ENCODE data around the gene MRAP.

Gene MRAP

GRCh38 chr21:32312326-32312725, 13.7 kb downstream of the MRAP start:
- ChIA-PET POLR2A (no interaction called here), CTCF (no interaction called here)
- TF ChIP-seq CTCF (IDR thresholded peaks at IDR 0.05; ENCODE audit: control extremely low read depth, extremely low read depth, low read depth, missing control alignments), result no peak
- DNase-seq (ENCODE audit: extremely low spot score), result no peak

- CTCF ChIA-PET, result interaction anchor here (1.0 kb wide), 1 partner anchor 41 kb away, joined by 3 read pairs; no protein-coding TSS in a partner anchor
- no peak for TF ChIP-seq CTCF (IDR thresholded peaks at IDR 0.05; ENCODE audit: control extremely low read depth, extremely low read depth, low read depth, missing control alignments)
- DNase-seq (ENCODE audit: extremely low spot score), result no peak
- POLR2A ChIA-PET, result no interaction called here
Measured at GRCh38 chr21:32312976-32313375, 14.3 kb downstream of the MRAP start.

GRCh38 chr21:32314806-32315205, 16.2 kb downstream of the MRAP start:
- POLR2A ChIA-PET, result no interaction called here
- DNase-seq (ENCODE audit: extremely low spot score), result no peak
- CTCF ChIA-PET, result no interaction called here
- TF ChIP-seq CTCF (IDR thresholded peaks at IDR 0.05; ENCODE audit: control extremely low read depth, extremely low read depth, low read depth, missing control alignments), result no peak

- CTCF ChIA-PET, result no interaction called here
- DNase-seq (ENCODE audit: extremely low spot score), result no peak
- POLR2A ChIA-PET, result no interaction called here
- no peak for TF ChIP-seq CTCF (IDR thresholded peaks at IDR 0.05; ENCODE audit: control extremely low read depth, extremely low read depth, low read depth, missing control alignments)
Measured at GRCh38 chr21:32315511-32316281, 17.0 kb downstream of the MRAP start.

GRCh38 chr21:32316361-32317215, 17.9 kb downstream of the MRAP start:
- DNase-seq (ENCODE audit: extremely low spot score), result no peak
- TF ChIP-seq CTCF (IDR thresholded peaks at IDR 0.05; ENCODE audit: control extremely low read depth, extremely low read depth, low read depth, missing control alignments), result no peak
- ChIA-PET CTCF (interaction anchor here (1.5 kb wide), 1 partner anchor 59 kb away, joined by 3 read pairs; no protein-coding TSS in a partner anchor), POLR2A (no interaction called here)

- POLR2A ChIA-PET, result no interaction called here
- no peak for TF ChIP-seq CTCF (IDR thresholded peaks at IDR 0.05; ENCODE audit: control extremely low read depth, extremely low read depth, low read depth, missing control alignments)
- DNase-seq (ENCODE audit: extremely low spot score), result no peak
- CTCF ChIA-PET, result interaction anchor here (1.4 to 1.5 kb wide), 3 partner anchors 16 to 60 kb away, joined by 3 to 4 read pairs (median 3); no protein-coding TSS in a partner anchor
Measured at GRCh38 chr21:32317726-32318125, 19.1 kb downstream of the MRAP start.
